Transverse colon (tissue), 4 donors: ENCODE results near the gene KRT74. TPM values are rescaled to one million over a fixed set of nuclear protein-coding genes. Genes with fewer than 3 reads are reported as not detected.

Source experiments
- DNase-seq: peaks from one replicate; pipeline ENCODE4 v3.0.0-alpha.2; 2019
- H3K27ac ChIP-seq, 4 donors: fragments of 200-600 bp; sonication (generic); 2 replicates each; pipeline ENCODE4 v1.5.1; 2016 to 2018; ENCODE audit warnings: inconsistent platforms in 4 of 4
- H3K27me3 ChIP-seq: fragments of 200-600 bp; sonication (generic); 2 replicates; pipeline ENCODE4 v1.5.1; 2017; ENCODE audit warnings: inconsistent platforms
- H3K36me3 ChIP-seq, 4 donors: fragments of 200-600 bp; sonication (generic); 2 replicates each; pipeline ENCODE4 v1.5.1; 2017 to 2019; ENCODE audit warnings: inconsistent platforms in 4 of 4
- H3K4me1 ChIP-seq, 4 donors: fragments of 200-600 bp; sonication (generic); 2 replicates each; pipeline ENCODE4 v1.5.1; 2017 to 2020; ENCODE audit warnings: inconsistent platforms in 4 of 4
- H3K4me3 ChIP-seq, 4 donors: fragments of 200-600 bp; sonication (generic); 1 replicate in 1 of 4; 2 replicates in 3 of 4; pipeline versions ENCODE4 v1.5.1 to v1.6.1; 2017 to 2019; ENCODE audit warnings: inconsistent platforms in 4 of 4
- H3K9me3 ChIP-seq, 2 donors: fragments of 200-600 bp; sonication (generic); 2 replicates each; pipeline ENCODE4 v1.5.1; 2017 to 2019; ENCODE audit warnings: inconsistent platforms in 2 of 2
- EP300 ChIP-seq: sonication (generic); formaldehyde crosslinking; IDR thresholded peaks from one replicate; pipeline ENCODE4 v1.6.1; 2017; ENCODE audit warnings: antibody characterized with exemption, low read depth
- POLR2A ChIP-seq: fragments of 450-650 bp; IDR thresholded peaks from one replicate; pipeline ENCODE4 v1.6.1; 2016; ENCODE audit warnings: antibody characterized with exemption, mild to moderate bottlenecking, moderate library complexity
- POLR2AphosphoS5 ChIP-seq, 3 donors: sonication (generic); formaldehyde crosslinking; IDR thresholded peaks; one replicate each; pipeline ENCODE4 v1.6.1; 2016; ENCODE audit warnings: antibody characterized with exemption in 3 of 3
- WGBS, 2 donors: methylation state at CpG; one replicate each; pipeline ENCODE4 v1.1.5; 2018; ENCODE audit warnings: low coverage in 1 of 2; 5-methylcytosine and 5-hydroxymethylcytosine counted together
- in situ Hi-C, 4 donors: fragments of 200-750 bp; cut with MboI; loops; one replicate each; pipeline versions ENCODE4 v1.15.0 to v1.15.1; 2017; ENCODE audit warnings: low sequenced_read_pairs in 3 of 4, low pct_ligation_motif_present in 1 of 4, low pct_unique_long_range_greater_than_20kb in 1 of 4
- intact Hi-C: fragments of 100-400 bp; cut with DNase I; formaldehyde crosslinking; loops from one replicate; pipeline ENCODE4 v1.15.1; 2023; ENCODE audit warnings: low total_unique reads
- total RNA-seq, 4 donors: library from RNA; depleted of rRNA; stranded (reverse); fragments of >200 nt; gene quantifications; one replicate each; pipeline ENCODE4 v1.1.0, GENCODE V29; 2016
- TF ChIP-seq, protein P1 (sequence below), 5 experiments: fragments of 200-600 bp in 3 of 5; fragments of 450-650 bp in 2 of 5; sonication (generic) in 3 of 5; IDR thresholded peaks; 1 replicate in 2 of 5; 2 replicates in 3 of 5; pipeline ENCODE4 v1.5.1; 2016 to 2017; ENCODE audit warnings: antibody characterized with exemption in 5 of 5, inconsistent platforms in 3 of 5, mild to moderate bottlenecking in 2 of 5, moderate library complexity in 1 of 5

Gene KRT74
- total RNA-seq, 4 donors from 2014 or later, result not detected

- in situ Hi-C loops, result no loop called here
- TF ChIP-seq POLR2A (no peak), POLR2AphosphoS5 (IDR thresholded peaks at IDR 0.05) (no peak), EP300 (no peak)
- TF ChIP-seq, protein P1, sequence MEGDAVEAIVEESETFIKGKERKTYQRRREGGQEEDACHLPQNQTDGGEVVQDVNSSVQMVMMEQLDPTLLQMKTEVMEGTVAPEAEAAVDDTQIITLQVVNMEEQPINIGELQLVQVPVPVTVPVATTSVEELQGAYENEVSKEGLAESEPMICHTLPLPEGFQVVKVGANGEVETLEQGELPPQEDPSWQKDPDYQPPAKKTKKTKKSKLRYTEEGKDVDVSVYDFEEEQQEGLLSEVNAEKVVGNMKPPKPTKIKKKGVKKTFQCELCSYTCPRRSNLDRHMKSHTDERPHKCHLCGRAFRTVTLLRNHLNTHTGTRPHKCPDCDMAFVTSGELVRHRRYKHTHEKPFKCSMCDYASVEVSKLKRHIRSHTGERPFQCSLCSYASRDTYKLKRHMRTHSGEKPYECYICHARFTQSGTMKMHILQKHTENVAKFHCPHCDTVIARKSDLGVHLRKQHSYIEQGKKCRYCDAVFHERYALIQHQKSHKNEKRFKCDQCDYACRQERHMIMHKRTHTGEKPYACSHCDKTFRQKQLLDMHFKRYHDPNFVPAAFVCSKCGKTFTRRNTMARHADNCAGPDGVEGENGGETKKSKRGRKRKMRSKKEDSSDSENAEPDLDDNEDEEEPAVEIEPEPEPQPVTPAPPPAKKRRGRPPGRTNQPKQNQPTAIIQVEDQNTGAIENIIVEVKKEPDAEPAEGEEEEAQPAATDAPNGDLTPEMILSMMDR (IDR thresholded peaks at IDR 0.05), result no peak
- H3K27me3 ChIP-seq, result no peaks in the 10 kb centered on the region
- no peak for DNase-seq
- intact Hi-C loops, result no loop called here
- H3K4me3 ChIP-seq, result no peak overlapping the region
- H3K9me3 ChIP-seq, result no peaks in the 10 kb centered on the region
- WGBS, 2 donors, result 59 to 68% methylated on average over 5 of the region's 5 CpGs
- H3K27ac ChIP-seq, result no peak overlapping the region
- peaks cover 0 to 1% (median 0%) of the 10 kb centered on the region in 4 donors for H3K4me1 ChIP-seq
- no peaks in the 10 kb centered on the region for H3K36me3 ChIP-seq
Measured at GRCh38 chr12:52534482-52534881, 39.2 kb downstream of the KRT74 start.

DNA sequence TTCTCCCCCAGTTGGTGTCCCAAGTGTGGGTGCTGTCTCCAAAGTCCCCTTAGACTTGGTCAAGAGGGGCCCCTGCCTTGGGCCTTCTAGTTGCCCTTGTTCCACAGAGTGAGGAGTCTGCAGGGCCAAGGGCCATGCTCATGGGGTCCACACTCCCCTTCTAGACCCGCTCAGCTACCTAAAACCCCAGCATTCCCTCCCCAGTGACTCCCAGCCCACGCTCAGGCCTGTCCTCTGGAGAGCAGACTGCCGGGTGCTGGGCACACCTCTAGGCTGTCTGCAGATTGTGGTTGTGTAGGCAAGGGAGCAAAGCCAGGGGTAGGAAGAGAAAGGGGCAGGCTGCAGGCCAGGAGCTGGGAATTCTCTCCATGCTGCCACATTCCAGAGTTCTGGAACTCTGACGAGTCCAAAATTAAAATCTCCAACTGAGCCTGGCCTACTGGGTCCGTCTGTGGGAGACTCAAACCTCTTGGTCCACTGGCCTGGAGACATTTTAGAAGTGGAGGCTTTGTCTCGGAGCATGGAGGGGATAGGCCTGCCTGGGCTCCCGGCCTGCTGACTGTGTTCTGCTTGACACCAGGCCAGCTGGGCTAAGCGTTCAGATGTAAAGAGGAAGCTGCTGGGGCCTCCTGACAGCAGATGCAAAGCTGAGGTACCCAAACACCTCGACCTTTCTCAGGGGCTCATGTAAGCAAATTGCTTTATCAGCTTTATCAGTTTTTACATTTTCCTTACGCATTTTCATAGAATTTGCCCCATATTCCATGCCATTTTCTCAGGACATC lies 39.8 kb downstream of the KRT74 start:
- in situ Hi-C loops, result no loop called here

DNA sequence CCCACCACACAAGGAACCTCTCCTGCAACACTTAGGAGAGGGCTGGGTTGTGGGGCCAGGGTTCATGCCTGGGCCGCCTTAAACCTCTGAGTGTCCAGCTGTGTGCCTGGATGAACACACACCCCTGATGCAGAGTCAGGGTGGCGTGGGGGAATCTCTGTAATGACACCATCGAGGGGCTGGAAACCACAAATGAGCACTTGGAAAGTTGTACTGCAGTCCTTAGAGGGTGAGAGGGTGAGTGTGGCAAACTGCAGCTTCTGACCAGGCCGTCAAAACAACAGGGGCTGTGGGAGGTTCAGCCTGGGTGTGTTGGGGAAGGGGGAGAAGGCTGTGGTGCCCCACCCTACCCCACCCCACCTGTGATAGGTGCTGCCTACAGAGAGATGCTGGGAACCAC lies 41.0 kb downstream of the KRT74 start:
- H3K36me3 ChIP-seq, result no peaks in the 10 kb centered on the region
- in situ Hi-C loops (no loop called here), intact Hi-C loops (no loop called here)
- TF ChIP-seq POLR2A, result no peak
- no peak for TF ChIP-seq EP300
- TF ChIP-seq, protein P1 (IDR thresholded peaks at IDR 0.05), result no peak
- H3K4me3 ChIP-seq, result no peak overlapping the region
- DNase-seq, result no peak
- H3K4me1 ChIP-seq, result no peaks in the 10 kb centered on the region
- WGBS, 2 donors, result 60% methylated on average over 4 of the region's 4 CpGs; no CpG with 5 or more reads in 1 of the 2 donors
- no peak overlapping the region for H3K27ac ChIP-seq
- no peaks in the 10 kb centered on the region for H3K9me3 ChIP-seq
- H3K27me3 ChIP-seq, result no peaks in the 10 kb centered on the region

More for the DNA sequence above, 39.8 kb downstream of the KRT74 start:
- Histone ChIP-seq H3K36me3 (no peaks in the 10 kb centered on the region), H3K4me3 (no peak overlapping the region), H3K9me3 (no peaks in the 10 kb centered on the region), H3K4me1 (no peaks in the 10 kb centered on the region), H3K27me3 (no peaks in the 10 kb centered on the region), H3K27ac (no peak overlapping the region)
- no peak for DNase-seq
- WGBS, 2 donors, result 66 to 67% methylated on average over 2 to 10 of the region's 10 CpGs
- intact Hi-C loops, result no loop called here
- TF ChIP-seq EP300 (no peak), POLR2A (no peak), POLR2AphosphoS5 (IDR thresholded peaks at IDR 0.05) (no peak)
- TF ChIP-seq, protein P1 (IDR thresholded peaks at IDR 0.05), result no peak

DNA sequence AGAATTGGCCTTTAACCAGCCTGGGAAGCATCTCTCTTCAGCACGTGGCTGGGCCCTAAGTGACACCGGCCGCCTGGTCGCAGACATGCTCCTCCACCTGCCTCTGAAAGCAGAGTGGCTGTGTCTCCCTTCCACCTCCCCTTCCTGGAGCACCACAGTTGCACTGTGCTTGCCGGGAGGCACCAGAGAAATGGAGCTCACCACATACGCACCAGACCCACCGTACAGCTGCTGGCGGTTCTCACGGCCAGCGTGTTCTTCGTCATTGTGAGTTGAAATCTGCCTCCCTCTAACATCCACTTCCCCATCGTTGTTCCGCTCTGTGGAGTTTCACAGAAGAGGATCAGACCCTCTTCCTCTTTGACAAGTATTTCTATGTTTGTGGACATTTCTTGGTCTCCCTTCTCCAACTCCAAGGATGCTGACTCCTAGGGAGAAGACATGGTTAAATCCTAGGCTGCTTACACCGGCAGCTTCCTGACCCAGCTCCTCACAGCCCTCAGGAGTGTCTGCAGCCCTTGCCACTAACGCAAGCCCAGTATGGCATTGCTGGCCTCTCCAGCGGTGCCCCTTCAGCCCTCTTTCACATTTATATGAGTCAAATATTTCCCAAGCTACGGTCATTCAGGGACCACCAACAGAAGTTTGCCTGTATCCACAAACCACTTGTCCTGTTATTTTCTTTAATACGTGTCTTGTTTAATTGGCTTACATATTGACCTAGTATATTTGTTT lies 41.9 kb downstream of the KRT74 start:
- Histone ChIP-seq H3K27me3 (no peaks in the 10 kb centered on the region), H3K36me3 (no peaks in the 10 kb centered on the region), H3K4me1 (no peaks in the 10 kb centered on the region), H3K27ac (no peak overlapping the region), H3K4me3 (no peak overlapping the region), H3K9me3 (no peaks in the 10 kb centered on the region)
- intact Hi-C loops (no loop called here), in situ Hi-C loops (no loop called here)
- 61 to 72% methylated on average over 6 to 18 of the region's 18 CpGs for WGBS, 2 donors
- peak; percentile 16 for DNase-seq
- TF ChIP-seq, protein P1 (IDR thresholded peaks at IDR 0.05), result no peak
- TF ChIP-seq POLR2AphosphoS5 (IDR thresholded peaks at IDR 0.05), result no peak
- TF ChIP-seq EP300, result no peak
- no peak for TF ChIP-seq POLR2A
